Uterus (tissue), 2 donors: ENCODE results near the gene PAN3.
A peak's percentile ranks its signal among the peaks of the same experiment; 100 is the strongest.

Experiments
- POLR2A ChIP-seq, 2 donors: fragments of 450-650 bp; IDR thresholded peaks; one replicate each; pipeline ENCODE4 v1.6.1; 2016; ENCODE audit warnings: antibody characterized with exemption in 2 of 2, mild to moderate bottlenecking in 1 of 2, moderate library complexity in 1 of 2
- TF ChIP-seq, protein P1 (sequence below), 4 experiments: fragments of 200-600 bp in 2 of 4; fragments of 450-650 bp in 2 of 4; sonication (generic) in 2 of 4; IDR thresholded peaks; one replicate each; pipeline ENCODE4 v1.5.1; 2016 to 2019; ENCODE audit warnings: antibody characterized with exemption in 4 of 4, mild to moderate bottlenecking in 2 of 4, moderate library complexity in 1 of 4

DNA sequence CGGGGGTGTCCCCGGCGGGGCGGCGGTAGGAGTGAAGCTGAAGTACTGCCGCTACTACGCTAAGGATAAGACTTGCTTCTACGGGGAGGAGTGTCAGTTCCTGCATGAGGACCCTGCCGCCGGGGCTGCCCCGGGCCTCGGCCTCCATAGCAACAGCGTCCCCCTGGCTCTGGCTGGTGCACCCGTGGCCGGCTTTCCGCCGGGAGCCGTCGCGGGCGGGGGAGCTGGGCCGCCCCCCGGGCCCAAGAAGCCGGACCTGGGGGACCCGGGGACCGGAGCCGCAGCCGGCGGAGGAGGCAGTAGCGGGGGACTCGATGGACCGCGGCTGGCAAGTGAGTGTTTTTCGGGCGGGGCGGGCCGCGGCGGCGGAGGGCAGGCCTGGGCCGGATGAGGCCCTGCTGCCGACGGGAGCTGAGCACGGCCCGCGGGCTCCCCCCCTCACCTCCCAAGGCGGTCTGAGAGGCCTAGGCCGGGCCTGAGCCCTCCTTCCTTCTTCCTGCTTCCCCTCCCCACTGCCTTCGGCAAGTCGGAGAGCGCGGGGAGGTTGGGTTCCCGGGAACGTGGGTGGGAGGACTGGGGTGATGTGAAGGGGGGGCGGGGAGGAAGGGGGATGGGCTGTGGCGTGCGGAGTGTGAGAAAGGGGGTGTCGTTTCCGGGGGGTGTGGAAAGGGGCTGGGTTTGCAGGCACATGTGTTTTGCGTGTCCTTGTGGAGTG, 568 bp downstream of the PAN3 start:
- TF ChIP-seq, protein P1, sequence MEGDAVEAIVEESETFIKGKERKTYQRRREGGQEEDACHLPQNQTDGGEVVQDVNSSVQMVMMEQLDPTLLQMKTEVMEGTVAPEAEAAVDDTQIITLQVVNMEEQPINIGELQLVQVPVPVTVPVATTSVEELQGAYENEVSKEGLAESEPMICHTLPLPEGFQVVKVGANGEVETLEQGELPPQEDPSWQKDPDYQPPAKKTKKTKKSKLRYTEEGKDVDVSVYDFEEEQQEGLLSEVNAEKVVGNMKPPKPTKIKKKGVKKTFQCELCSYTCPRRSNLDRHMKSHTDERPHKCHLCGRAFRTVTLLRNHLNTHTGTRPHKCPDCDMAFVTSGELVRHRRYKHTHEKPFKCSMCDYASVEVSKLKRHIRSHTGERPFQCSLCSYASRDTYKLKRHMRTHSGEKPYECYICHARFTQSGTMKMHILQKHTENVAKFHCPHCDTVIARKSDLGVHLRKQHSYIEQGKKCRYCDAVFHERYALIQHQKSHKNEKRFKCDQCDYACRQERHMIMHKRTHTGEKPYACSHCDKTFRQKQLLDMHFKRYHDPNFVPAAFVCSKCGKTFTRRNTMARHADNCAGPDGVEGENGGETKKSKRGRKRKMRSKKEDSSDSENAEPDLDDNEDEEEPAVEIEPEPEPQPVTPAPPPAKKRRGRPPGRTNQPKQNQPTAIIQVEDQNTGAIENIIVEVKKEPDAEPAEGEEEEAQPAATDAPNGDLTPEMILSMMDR (IDR thresholded peaks at IDR 0.05) = no peak
- peak in 1 of 2 donors; percentile 70 for TF ChIP-seq POLR2A (IDR thresholded peaks at IDR 0.05)
